Heart right ventricle (tissue), 16 donors: ENCODE measurements around the gene P3H3. TPM values are rescaled to one million over a fixed set of nuclear protein-coding genes. Genes with fewer than 3 reads are reported as not detected.

Experiments used
- ATAC-seq, 8 donors: fragments of 200-7000 bp; cut with Tn5 transposase; one replicate each; pipeline ENCODE4 v1.9.1; 2020; ENCODE audit warnings: mild to moderate bottlenecking in 8 of 8, moderate library complexity in 8 of 8, moderate number of reproducible peaks in 1 of 8
- DNase-seq, 2 donors: peaks; one replicate each; pipeline ENCODE4 v3.0.0-alpha.2; 2020
- H3K27ac ChIP-seq, 10 donors: fragments of 200-600 bp; sonication (generic) in 2 of 10; one replicate each; pipeline versions ENCODE4 v1.5.0 to v1.8.0; 2020 to 2022; ENCODE audit warnings: mild to moderate bottlenecking in 3 of 10
- H3K27me3 ChIP-seq, 7 donors: fragments of 200-600 bp; one replicate each; pipeline ENCODE4 v1.8.0; 2021 to 2022; ENCODE audit warnings: mild to moderate bottlenecking in 2 of 7
- H3K36me3 ChIP-seq, 9 donors: fragments of 200-600 bp; sonication (generic) in 1 of 9; one replicate each; pipeline versions ENCODE4 v1.5.0 to v1.8.0; 2020 to 2022; ENCODE audit warnings: mild to moderate bottlenecking in 2 of 9
- H3K4me1 ChIP-seq, 9 donors: fragments of 200-600 bp; sonication (generic) in 1 of 9; one replicate each; pipeline versions ENCODE4 v1.5.0 to v1.8.0; 2020 to 2022; ENCODE audit warnings: mild to moderate bottlenecking in 4 of 9
- H3K4me3 ChIP-seq, 10 donors: fragments of 200-600 bp; sonication (generic) in 2 of 10; one replicate each; pipeline versions ENCODE4 v1.5.0 to v1.8.0; 2020 to 2022; ENCODE audit warnings: mild to moderate bottlenecking in 7 of 10, moderate library complexity in 2 of 10
- H3K9me3 ChIP-seq, 11 donors: fragments of 200-600 bp in 10 of 11; sonication (generic) in 2 of 11; one replicate each; pipeline versions ENCODE4 v1.5.0 to v1.8.0; 2013 to 2022; ENCODE audit warnings: mild to moderate bottlenecking in 2 of 11, control low read depth in 1 of 11, moderate library complexity in 1 of 11
- WGBS, 2 donors: extraction: QIAGEN DNeasy Blood & Tissue Kit; methylation state at CpG; one replicate each; pipeline ENCODE4 v1.1.7; 2013; ENCODE audit warnings: inconsistent platforms in 1 of 2; 5-methylcytosine and 5-hydroxymethylcytosine counted together
- intact Hi-C, 10 donors: fragments of 100-400 bp; cut with DNase I; formaldehyde crosslinking; loops; one replicate each; pipeline versions ENCODE4 v1.11.1 to v1.14.2; 2022
- polyA plus RNA-seq, 2 donors: library from polyadenylated mRNA; stranded (reverse); fragments of 200-250 nt; gene quantifications; one replicate each; pipeline ENCODE4 v1.2.3, GENCODE V29; 2013
- total RNA-seq, 10 donors: library from RNA; stranded (reverse); fragmentation: NEBNext Ultra II Directional in 3 of 10; extraction: Animal tissue kit (Norgen Biotek cat#: 25700) in 3 of 10; gene quantifications; one replicate each; pipeline versions ENCODE4 v1.2.1 to v1.2.4, GENCODE V29; 2021 to 2023
- TF ChIP-seq, protein P1 (sequence below), 9 donors: fragments of 200-600 bp; sonication (generic) in 2 of 9; IDR thresholded peaks; one replicate each; pipeline versions ENCODE4 v1.5.0 to v1.8.0; 2021 to 2022; ENCODE audit warnings: antibody characterized with exemption in 9 of 9, mild to moderate bottlenecking in 5 of 9, moderate library complexity in 1 of 9
- donor health status: Arrhythmogenic right ventricular cardiomyopathy.
- donor health status: ischemic (EF 13 %, LVEDD 7.1; RV severe dilation, severe dysfunction).
- donor health status: healthy with polysubstance abuse.
- donor health status: DM: no; HTN: yes; CAD: no.
- donor health status: DM: no; HTN: no; CAD: no.
- donor health status: ischemic (EF 25% LVEDD 6.9; RV normal size, moderate dysfunction).
- donor health status: ischemic (EF 25% LVEDD 5.7; RV mildly dilated, moderate dysfunction).
- donor health status: healthy.
- donor health status: DM: yes; HTN: yes; CAD: no.
- donor health status: Ischemic cardiomyopathy.
- donor health status: ischemic (EF 35%, LVEDD 5.7; RV mildly dilated, moderate dysfunction).
- donor health status: nonischemic (EF 11% LVEDD 7.7; RV severe dilation, severe dysfunction).
- donor health status: DM: yes; HTN: yes; CAD: no.
- donor health status: PGD.
- donor health status: ischemic (EF 29% LVEDD 5.4; RV normal size, mild dysfunction).
- donor health status: nonischemic (EF 23%, LVEDD 6.1; RV moderate dilation, normal function).

P3H3 gene
- total and polyA plus RNA-seq, 12 donors = 6.4 to 37.8 (median 16.0) TPM

DNA sequence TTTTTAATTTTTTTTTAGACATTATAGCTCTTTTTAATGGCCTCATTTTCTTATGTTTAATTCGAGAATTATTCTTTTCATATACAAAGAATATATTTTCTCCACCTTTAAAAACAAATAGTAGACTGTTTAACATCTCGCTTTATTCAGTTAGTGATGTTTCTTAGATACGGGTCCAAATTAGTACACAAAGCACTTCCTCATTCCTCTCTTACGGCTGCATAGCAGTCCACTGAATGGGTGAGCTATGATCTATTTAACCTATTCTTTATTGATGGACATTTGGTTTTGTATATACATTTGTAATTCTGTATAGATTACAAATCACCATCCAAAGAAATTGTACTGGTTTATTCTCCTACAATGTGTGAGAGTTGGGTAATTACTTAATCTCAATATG lies 14.8 kb upstream of the P3H3 start:
- peaks cover 0 to 7% (median 0%) of the 10 kb centered on the region in 9 donors for H3K4me1 ChIP-seq
- H3K27me3 ChIP-seq = peaks cover 0 to 13% (median 0%) of the 10 kb centered on the region in 7 donors
- H3K36me3 ChIP-seq = peaks cover 0 to 23% (median 0%) of the 10 kb centered on the region in 9 donors
- TF ChIP-seq, protein P1, sequence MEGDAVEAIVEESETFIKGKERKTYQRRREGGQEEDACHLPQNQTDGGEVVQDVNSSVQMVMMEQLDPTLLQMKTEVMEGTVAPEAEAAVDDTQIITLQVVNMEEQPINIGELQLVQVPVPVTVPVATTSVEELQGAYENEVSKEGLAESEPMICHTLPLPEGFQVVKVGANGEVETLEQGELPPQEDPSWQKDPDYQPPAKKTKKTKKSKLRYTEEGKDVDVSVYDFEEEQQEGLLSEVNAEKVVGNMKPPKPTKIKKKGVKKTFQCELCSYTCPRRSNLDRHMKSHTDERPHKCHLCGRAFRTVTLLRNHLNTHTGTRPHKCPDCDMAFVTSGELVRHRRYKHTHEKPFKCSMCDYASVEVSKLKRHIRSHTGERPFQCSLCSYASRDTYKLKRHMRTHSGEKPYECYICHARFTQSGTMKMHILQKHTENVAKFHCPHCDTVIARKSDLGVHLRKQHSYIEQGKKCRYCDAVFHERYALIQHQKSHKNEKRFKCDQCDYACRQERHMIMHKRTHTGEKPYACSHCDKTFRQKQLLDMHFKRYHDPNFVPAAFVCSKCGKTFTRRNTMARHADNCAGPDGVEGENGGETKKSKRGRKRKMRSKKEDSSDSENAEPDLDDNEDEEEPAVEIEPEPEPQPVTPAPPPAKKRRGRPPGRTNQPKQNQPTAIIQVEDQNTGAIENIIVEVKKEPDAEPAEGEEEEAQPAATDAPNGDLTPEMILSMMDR (IDR thresholded peaks at IDR 0.05) = no peak
- H3K9me3 ChIP-seq = no peaks in the 10 kb centered on the region
- 69 to 77% methylated on average over 4 of the region's 4 CpGs for WGBS, 2 donors
- no peak overlapping the region for H3K4me3 ChIP-seq
- no peak overlapping the region for H3K27ac ChIP-seq
- DNase-seq (no peak), ATAC-seq (no peak)
- intact Hi-C loops = no loop called here

DNA sequence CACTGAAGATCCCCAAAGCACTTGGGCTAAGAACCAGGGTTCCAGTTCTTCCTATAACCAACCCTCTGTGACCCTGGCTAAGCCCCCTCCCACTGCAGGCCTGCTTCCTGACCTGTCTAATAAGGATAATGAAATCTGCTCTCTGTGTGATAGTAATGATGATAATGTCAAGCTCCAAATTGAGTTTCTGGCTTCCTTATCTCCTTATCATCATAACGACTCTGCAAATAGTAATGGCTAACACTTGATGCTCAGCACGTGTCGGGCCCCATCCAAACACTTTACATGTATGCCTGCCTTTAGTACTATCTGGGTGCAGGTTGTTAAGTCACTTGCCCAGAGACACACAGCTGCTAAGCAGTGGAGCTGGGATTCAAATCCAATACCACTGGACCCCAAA lies 11.6 kb upstream of the P3H3 start:
- Histone ChIP-seq H3K9me3 (no peaks in the 10 kb centered on the region), H3K27me3 (peaks cover 0 to 13% (median 0%) of the 10 kb centered on the region in 7 donors), H3K4me1 (peaks cover 0 to 23% (median 5%) of the 10 kb centered on the region in 9 donors), H3K27ac (no peak overlapping the region), H3K4me3 (no peak overlapping the region), H3K36me3 (peaks cover 0 to 26% (median 0%) of the 10 kb centered on the region in 9 donors)
- TF ChIP-seq, protein P1 (IDR thresholded peaks at IDR 0.05) = no peak
- ATAC-seq = no peak
- intact Hi-C loops = no loop called here
- 64 to 75% methylated on average over 3 of the region's 3 CpGs for WGBS, 2 donors
- DNase-seq = no peak

GRCh38 chr12:6817098-6817497 lies 11.1 kb upstream of the P3H3 start:
- H3K27me3 ChIP-seq = peaks cover 0 to 13% (median 2%) of the 10 kb centered on the region in 7 donors
- no peak for DNase-seq
- 93 to 96% methylated on average over 8 of the region's 8 CpGs for WGBS, 2 donors
- H3K9me3 ChIP-seq = no peaks in the 10 kb centered on the region
- peaks cover 3 to 28% (median 10%) of the 10 kb centered on the region in 9 donors for H3K4me1 ChIP-seq
- peaks cover 0 to 26% (median 0%) of the 10 kb centered on the region in 9 donors for H3K36me3 ChIP-seq
- TF ChIP-seq, protein P1 (IDR thresholded peaks at IDR 0.05) = no peak
- intact Hi-C loops = no loop called here
- ATAC-seq = no peak
- no peak overlapping the region for H3K4me3 ChIP-seq
- no peak overlapping the region for H3K27ac ChIP-seq

- intact Hi-C loops = no loop called here
- TF ChIP-seq, protein P1 (IDR thresholded peaks at IDR 0.05) = no peak
- Histone ChIP-seq H3K4me3 (no peak overlapping the region), H3K4me1 (peaks cover 3 to 32% (median 16%) of the 10 kb centered on the region in 9 donors), H3K9me3 (no peaks in the 10 kb centered on the region), H3K27ac (no peak overlapping the region), H3K36me3 (peaks cover 0 to 26% (median 0%) of the 10 kb centered on the region in 9 donors), H3K27me3 (peaks cover 0 to 13% (median 4%) of the 10 kb centered on the region in 7 donors)
- whole genome bisulfite sequencing, 2 donors = 86 to 94% methylated on average over 20 of the region's 20 CpGs
- no peak for DNase-seq
- ATAC-seq = no peak
Measured at GRCh38 chr12:6817662-6818157, 10.5 kb upstream of the P3H3 start.
